ENCODE data around the gene C6orf136. TPM values are rescaled to one million over a fixed set of nuclear protein-coding genes. Genes with fewer than 3 reads are reported as not detected.

Gene C6orf136
- total RNA-seq, 1 experiment from 2014 or later, result 34.8 TPM

- ATAC-seq (no peak), DNase-seq (ENCODE audit: low read depth, low spot score) (no peak)
- Histone ChIP-seq H3K9ac (ENCODE audit: low read length) (no peak overlapping the region), H3K27me3 (ENCODE audit: insufficient read depth, low read length) (no peaks in the 10 kb centered on the region), H3K36me3 (ENCODE audit: control insufficient read depth in 1 of 2, insufficient read depth in 2 of 2, low read length in 2 of 2) (peaks cover 28 to 48% of the 10 kb centered on the region in 2 experiments), H3K79me2 (ENCODE audit: insufficient read depth, low read length) (peaks cover 79% of the 10 kb centered on the region), H3K4me3 (replicated peaks in 1 of 2; ENCODE audit: low read depth in 1 of 2, low read length in 2 of 2) (no peak overlapping the region), H3K27ac (ENCODE audit: low read depth, low read length) (no peak overlapping the region; the same call in 1 of the 2 replicates), H4K20me1 (ENCODE audit: insufficient read depth) (no peaks in the 10 kb centered on the region; the same call in 1 of the 2 replicates), H3K9me3 (ENCODE audit: control insufficient read depth in 1 of 2, insufficient read depth in 1 of 2, low read depth in 1 of 2, low read length in 2 of 2) (no peaks in the 10 kb centered on the region), H3K4me1 (ENCODE audit: control insufficient read depth in 1 of 2, insufficient read depth in 2 of 2, low read length in 2 of 2) (peaks cover 9 to 27% of the 10 kb centered on the region in 2 experiments), H3K4me2 (ENCODE audit: low read length) (no peak overlapping the region), H2AFZ (ENCODE audit: low read depth, low read length, poor library complexity, severe bottlenecking) (no peak overlapping the region), H3K9me2 (ENCODE audit: insufficient read depth) (no peaks in the 10 kb centered on the region)
- BruUV-seq (replicated peaks), result no TSS peak
- TF ChIP-seq CTCF (IDR thresholded peaks at IDR 0.05 in 2 of 3, conservative IDR thresholded peaks at IDR 0.05 in 1 of 3; ENCODE audit: borderline replicate concordance in 1 of 3, insufficient read depth in 1 of 3, low read depth in 2 of 3, low read length in 2 of 3) (peak in 2 of 3 experiments; percentile 42 to 55; a peak in 4 of 6 replicates), CEBPB (IDR thresholded peaks at IDR 0.05; ENCODE audit: low read depth) (no peak), ELF1 (IDR thresholded peaks at IDR 0.05; ENCODE audit: borderline replicate concordance, low read depth) (no peak), EZH2 (IDR thresholded peaks at IDR 0.05) (no peak)
- POLR2A ChIA-PET, result interaction anchor here (0.5 to 1.9 kb wide), 12 partner anchors 9 to 119 kb away, joined by 3 to 28 read pairs (median 3); partner anchors contain the start of genes DHX16 and MDC1
- RAD21 ChIA-PET (ENCODE audit: low non-redundant PET in 1 of 2, low total read pairs in 2 of 2, uncharacterized antibody in 2 of 2, unreplicated experiment in 2 of 2), result no interaction called here
- CTCF ChIA-PET, result interaction anchor here (0.5 to 3.6 kb wide), 6 partner anchors 15 to 130 kb away, joined by 3 to 26 read pairs (median 6); no protein-coding TSS in a partner anchor
- intact Hi-C loops (cut with micrococcal nuclease), result loop anchor here (5.0 to 10.0 kb wide), 2 partner anchors 130 to 203 kb away; no protein-coding TSS in a partner anchor
Observed at GRCh38 chr6:30612213-30612612, 34.7 kb upstream of the C6orf136 start.

DNA sequence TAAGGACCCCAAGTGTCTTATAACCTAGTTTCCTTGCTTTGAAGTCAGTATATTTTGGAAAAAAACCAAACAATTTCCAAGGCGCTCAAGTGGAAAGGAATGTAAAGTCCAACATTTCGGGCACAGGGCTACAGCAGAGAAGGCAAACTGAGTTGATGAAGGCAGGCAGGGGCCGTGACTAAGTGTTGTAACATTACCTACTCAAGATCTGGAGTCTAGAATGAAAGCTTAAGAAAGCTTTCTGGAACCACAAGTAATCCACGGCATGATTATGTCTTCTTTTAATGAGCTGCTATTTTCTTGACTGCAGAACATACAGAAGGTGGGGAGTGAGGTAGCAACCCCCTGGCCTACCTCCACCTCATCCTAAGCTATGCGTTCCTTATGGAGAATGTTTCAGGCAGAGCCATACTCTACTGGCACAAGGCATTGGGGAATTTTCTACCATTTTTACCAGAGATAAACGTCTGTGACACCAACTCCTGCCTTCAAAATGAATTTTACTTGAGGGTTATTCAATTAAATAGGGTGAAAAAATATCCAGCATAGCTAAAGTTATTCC is 34.2 kb upstream of the C6orf136 start:
- peaks cover 22 to 42% of the 10 kb centered on the region in 2 experiments for H3K36me3 ChIP-seq (ENCODE audit: control insufficient read depth in 1 of 2, insufficient read depth in 2 of 2, low read length in 2 of 2)
- peaks cover 9 to 29% of the 10 kb centered on the region in 2 experiments for H3K4me1 ChIP-seq (ENCODE audit: control insufficient read depth in 1 of 2, insufficient read depth in 2 of 2, low read length in 2 of 2)
- DNase-seq (ENCODE audit: low read depth, low spot score), result no peak
- intact Hi-C loops (cut with micrococcal nuclease), result loop anchor here (5.0 to 10.0 kb wide), 2 partner anchors 130 to 202 kb away; no protein-coding TSS in a partner anchor
- H3K79me2 ChIP-seq (ENCODE audit: insufficient read depth, low read length), result peaks cover 75% of the 10 kb centered on the region
- peak; percentile 66 for TF ChIP-seq POLR2AphosphoS5 (IDR thresholded peaks at IDR 0.05; ENCODE audit: low read depth, low read length)
- TF ChIP-seq FOSL1 (IDR thresholded peaks at IDR 0.05; ENCODE audit: low read depth), result no peak
- H3K9ac ChIP-seq (ENCODE audit: low read length), result no peak overlapping the region
- POLR2A ChIA-PET, result interaction anchor here (0.5 to 3.5 kb wide), 16 partner anchors 9 to 132 kb away, joined by 3 to 28 read pairs (median 3); partner anchors contain the start of genes DHX16, GNL1, IER3 and MDC1
- no peaks in the 10 kb centered on the region for H3K27me3 ChIP-seq (ENCODE audit: insufficient read depth, low read length)
- no peak overlapping the region for H3K4me3 ChIP-seq (replicated peaks in 1 of 2; ENCODE audit: low read depth in 1 of 2, low read length in 2 of 2)
- H3K27ac ChIP-seq (ENCODE audit: low read depth, low read length), result no peak overlapping the region; the same call in 1 of the 2 replicates
- H3K9me3 ChIP-seq (ENCODE audit: control insufficient read depth in 1 of 2, insufficient read depth in 1 of 2, low read depth in 1 of 2, low read length in 2 of 2), result no peaks in the 10 kb centered on the region
- H2AFZ ChIP-seq (ENCODE audit: low read depth, low read length, poor library complexity, severe bottlenecking), result no peak overlapping the region
- H4K20me1 ChIP-seq (ENCODE audit: insufficient read depth), result no peaks in the 10 kb centered on the region; the same call in 1 of the 2 replicates
- RAD21 ChIA-PET (ENCODE audit: low non-redundant PET in 1 of 2, low total read pairs in 2 of 2, uncharacterized antibody in 2 of 2, unreplicated experiment in 2 of 2), result no interaction called here
- H3K4me2 ChIP-seq (ENCODE audit: low read length), result no peak overlapping the region
- BruUV-seq (replicated peaks), result no TSS peak
- CTCF ChIA-PET, result interaction anchor here (0.5 to 3.6 kb wide), 7 partner anchors 15 to 131 kb away, joined by 3 to 26 read pairs (median 5); partner anchors contain the start of gene DHX16
- H3K9me2 ChIP-seq (ENCODE audit: insufficient read depth), result no peaks in the 10 kb centered on the region
- ATAC-seq, result no peak
